ENCODE measurements around the gene LIN37. TPM values are rescaled to one million over a fixed set of nuclear protein-coding genes. Genes with fewer than 3 reads are reported as not detected.
"Not testable (repeated sequence)": the region's sequence is repeated elsewhere in the genome, so short reads cannot be mapped to it uniquely, and the experiment has no call there.

The LIN37 gene
- total RNA-seq, 1 experiment from 2014 or later, result 22.3 TPM

- no peak for DNase-seq (ENCODE audit: low read depth)
These were observed 4.5 kb downstream of the LIN37 start for GRCh38 chr19:35752746-35753350.

GRCh38 chr19:35753634-35754369 is 5.4 kb downstream of the LIN37 start:
- no peak for DNase-seq (ENCODE audit: low read depth)

GRCh38 chr19:35754370-35755130 is 6.2 kb downstream of the LIN37 start:
- DNase-seq (ENCODE audit: low read depth), result no peak

- no peak for DNase-seq (ENCODE audit: low read depth)
These were observed 6.8 kb downstream of the LIN37 start for GRCh38 chr19:35755131-35755549.

- no peak for DNase-seq (ENCODE audit: low read depth)
These were observed 7.4 kb downstream of the LIN37 start for GRCh38 chr19:35755550-35756376.

GRCh38 chr19:35756377-35757230 is 8.2 kb downstream of the LIN37 start, which contains the start of gene HSPB6:
Gene HSPB6 (minus strand): TSS chr19:35757029. CDS start chr19:35757008, 21 bp downstream.
- peak; percentile 37 for DNase-seq (ENCODE audit: low read depth)

- DNase-seq (ENCODE audit: low read depth), result peak; percentile 88
These were observed 8.9 kb downstream of the LIN37 start for GRCh38 chr19:35757231-35757748.

- peak; percentile 100 for DNase-seq (ENCODE audit: low read depth)
These were observed 9.6 kb downstream of the LIN37 start, which contains the start of gene PROSER3 for GRCh38 chr19:35757749-35758608. Gene PROSER3 (plus strand): TSS chr19:35758176. CDS start chr19:35758216, 40 bp downstream.

- DNase-seq (ENCODE audit: low read depth), result no peak
These were observed 11.3 kb downstream of the LIN37 start for GRCh38 chr19:35759697-35760096.

GRCh38 chr19:35760711-35761349 is 12.5 kb downstream of the LIN37 start:
- DNase-seq (ENCODE audit: low read depth), result no peak

- no peak for DNase-seq (ENCODE audit: low read depth)
These were observed 16.3 kb downstream of the LIN37 start for GRCh38 chr19:35764432-35765315.

- DNase-seq (ENCODE audit: low read depth), result no peak
These were observed 18.3 kb downstream of the LIN37 start for GRCh38 chr19:35766571-35767104.

GRCh38 chr19:35767288-35768081 is 19.1 kb downstream of the LIN37 start:
- no peak for DNase-seq (ENCODE audit: low read depth)

- no peak for DNase-seq (ENCODE audit: low read depth)
These were observed 19.7 kb downstream of the LIN37 start for GRCh38 chr19:35768082-35768421.

GRCh38 chr19:35772362-35772761 is 24.0 kb downstream of the LIN37 start:
- not testable (repeated sequence) for DNase-seq (ENCODE audit: low read depth)

- DNase-seq (ENCODE audit: low read depth), result peak; percentile 33
These were observed 24.8 kb downstream of the LIN37 start for GRCh38 chr19:35773020-35773806.

Data from RPMI7951 (cell line).